Gastrocnemius medialis (tissue), 4 donors: Measurements from ENCODE around the gene ARHGAP6. TPM values are rescaled to one million over a fixed set of nuclear protein-coding genes. Genes with fewer than 3 reads are reported as not detected.

Experiments
- ATAC-seq, 2 donors: fragments of 150-250 bp; one replicate each; pipeline ENCODE4 v1.9.1; 2016
- DNase-seq, 2 donors: peaks; one replicate each; pipeline ENCODE4 v3.0.0-alpha.2; 2019
- H3K27ac ChIP-seq, 4 donors: fragments of 200-600 bp; sonication (generic); 1 replicate in 1 of 4; 2 replicates in 3 of 4; pipeline ENCODE4 v1.5.1; 2016 to 2018; ENCODE audit warnings: mild to moderate bottlenecking in 2 of 4, moderate library complexity in 1 of 4
- H3K27me3 ChIP-seq, 3 donors: fragments of 200-600 bp; sonication (generic) in 2 of 3; 1 replicate in 1 of 3; 2 replicates in 2 of 3; pipeline versions ENCODE4 v1.5.1 to v1.6.0; 2016 to 2019; ENCODE audit warnings: mild to moderate bottlenecking in 1 of 3, moderate library complexity in 1 of 3
- H3K36me3 ChIP-seq, 2 donors: fragments of 200-600 bp; sonication (generic) in 1 of 2; one replicate each; pipeline ENCODE4 v1.5.1; 2017 to 2018
- H3K4me1 ChIP-seq, 2 donors: fragments of 200-600 bp; sonication (generic) in 1 of 2; one replicate each; pipeline ENCODE4 v1.5.1; 2016 to 2017; ENCODE audit warnings: mild to moderate bottlenecking in 2 of 2
- H3K4me3 ChIP-seq, 4 donors: fragments of 200-600 bp; sonication (generic) in 3 of 4; 1 replicate in 1 of 4; 2 replicates in 3 of 4; pipeline ENCODE4 v1.5.1; 2016 to 2019; ENCODE audit warnings: mild to moderate bottlenecking in 2 of 4
- H3K9me3 ChIP-seq, 3 donors: fragments of 200-600 bp; sonication (generic) in 2 of 3; 1 replicate in 1 of 3; 2 replicates in 2 of 3; pipeline ENCODE4 v1.5.1; 2016 to 2019
- POLR2A ChIP-seq, 2 donors: fragments of 450-650 bp; IDR thresholded peaks; one replicate each; pipeline ENCODE4 v1.6.1; 2017; ENCODE audit warnings: antibody characterized with exemption in 2 of 2, mild to moderate bottlenecking in 2 of 2, moderate library complexity in 2 of 2
- in situ Hi-C, 4 donors: fragments of 200-750 bp; cut with MboI; loops; one replicate each; pipeline versions ENCODE4 v1.15.0 to v1.8.0; 2017; ENCODE audit warnings: low sequenced_read_pairs in 4 of 4
- intact Hi-C: fragments of 100-400 bp; cut with DNase I; formaldehyde crosslinking; loops from one replicate; pipeline ENCODE4 v1.15.1; 2023; ENCODE audit warnings: low total_unique reads
- total RNA-seq, 4 donors: library from RNA; depleted of rRNA; stranded (reverse); fragments of >200 nt; gene quantifications; one replicate each; pipeline versions ENCODE4 v1.1.0 to v1.2.3, GENCODE V29; 2016
- TF ChIP-seq, protein P1 (sequence below), 5 experiments: fragments of 450-650 bp in 3 of 5; fragments of 200-600 bp in 2 of 5; sonication (generic) in 2 of 5; IDR thresholded peaks in 4 of 5; conservative IDR thresholded peaks in 1 of 5; 1 replicate in 4 of 5; 2 replicates in 1 of 5; pipeline ENCODE4 v1.5.1; 2016 to 2019; ENCODE audit warnings: antibody characterized with exemption in 5 of 5, mild to moderate bottlenecking in 3 of 5, moderate library complexity in 3 of 5

ARHGAP6 gene
- total RNA-seq, 4 donors from 2014 or later, result 10.7 to 18.0 (median 14.9) TPM

DNA sequence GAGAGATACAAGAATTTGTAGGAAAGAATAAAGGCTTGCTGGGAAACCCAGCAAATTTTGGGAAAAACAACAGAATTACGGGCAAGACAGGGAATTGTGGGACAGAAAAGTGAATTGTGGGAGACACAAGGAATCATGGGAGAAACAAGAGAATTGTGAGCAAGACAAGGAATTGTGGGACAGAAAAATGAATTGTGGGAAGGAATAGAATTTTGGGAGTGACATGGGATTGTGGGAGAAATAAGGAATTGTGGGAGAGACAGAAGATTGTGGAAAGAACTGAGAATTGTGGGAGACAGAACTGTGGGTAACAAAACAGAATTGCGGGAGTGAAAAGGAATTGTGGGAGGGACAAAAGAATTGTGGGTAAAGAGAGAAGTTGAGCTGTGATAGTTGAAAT, 555.8 kb downstream of the ARHGAP6 start:
- no peaks in the 10 kb centered on the region for H3K9me3 ChIP-seq
- intact Hi-C loops, result loop anchor here (5.0 kb wide), 1 partner anchor 657 kb away; no protein-coding TSS in a partner anchor
- no peak for DNase-seq
- H3K27ac ChIP-seq, result no peak overlapping the region
- in situ Hi-C loops, result loop anchor here in 2 of 4 donors (25.0 kb wide), 1 partner anchor 923 kb away; no protein-coding TSS in a partner anchor
- no peaks in the 10 kb centered on the region for H3K27me3 ChIP-seq
- H3K36me3 ChIP-seq, result peaks cover 0 to 5% of the 10 kb centered on the region in 2 donors
- peaks cover 4 to 15% of the 10 kb centered on the region in 2 donors for H3K4me1 ChIP-seq
- TF ChIP-seq POLR2A (IDR thresholded peaks at IDR 0.05), result no peak
- TF ChIP-seq, protein P1, sequence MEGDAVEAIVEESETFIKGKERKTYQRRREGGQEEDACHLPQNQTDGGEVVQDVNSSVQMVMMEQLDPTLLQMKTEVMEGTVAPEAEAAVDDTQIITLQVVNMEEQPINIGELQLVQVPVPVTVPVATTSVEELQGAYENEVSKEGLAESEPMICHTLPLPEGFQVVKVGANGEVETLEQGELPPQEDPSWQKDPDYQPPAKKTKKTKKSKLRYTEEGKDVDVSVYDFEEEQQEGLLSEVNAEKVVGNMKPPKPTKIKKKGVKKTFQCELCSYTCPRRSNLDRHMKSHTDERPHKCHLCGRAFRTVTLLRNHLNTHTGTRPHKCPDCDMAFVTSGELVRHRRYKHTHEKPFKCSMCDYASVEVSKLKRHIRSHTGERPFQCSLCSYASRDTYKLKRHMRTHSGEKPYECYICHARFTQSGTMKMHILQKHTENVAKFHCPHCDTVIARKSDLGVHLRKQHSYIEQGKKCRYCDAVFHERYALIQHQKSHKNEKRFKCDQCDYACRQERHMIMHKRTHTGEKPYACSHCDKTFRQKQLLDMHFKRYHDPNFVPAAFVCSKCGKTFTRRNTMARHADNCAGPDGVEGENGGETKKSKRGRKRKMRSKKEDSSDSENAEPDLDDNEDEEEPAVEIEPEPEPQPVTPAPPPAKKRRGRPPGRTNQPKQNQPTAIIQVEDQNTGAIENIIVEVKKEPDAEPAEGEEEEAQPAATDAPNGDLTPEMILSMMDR (IDR thresholded peaks at IDR 0.05 in 4 of 5, conservative IDR thresholded peaks at IDR 0.05 in 1 of 5), result no peak
- ATAC-seq, result no peak
- no peak overlapping the region for H3K4me3 ChIP-seq

DNA sequence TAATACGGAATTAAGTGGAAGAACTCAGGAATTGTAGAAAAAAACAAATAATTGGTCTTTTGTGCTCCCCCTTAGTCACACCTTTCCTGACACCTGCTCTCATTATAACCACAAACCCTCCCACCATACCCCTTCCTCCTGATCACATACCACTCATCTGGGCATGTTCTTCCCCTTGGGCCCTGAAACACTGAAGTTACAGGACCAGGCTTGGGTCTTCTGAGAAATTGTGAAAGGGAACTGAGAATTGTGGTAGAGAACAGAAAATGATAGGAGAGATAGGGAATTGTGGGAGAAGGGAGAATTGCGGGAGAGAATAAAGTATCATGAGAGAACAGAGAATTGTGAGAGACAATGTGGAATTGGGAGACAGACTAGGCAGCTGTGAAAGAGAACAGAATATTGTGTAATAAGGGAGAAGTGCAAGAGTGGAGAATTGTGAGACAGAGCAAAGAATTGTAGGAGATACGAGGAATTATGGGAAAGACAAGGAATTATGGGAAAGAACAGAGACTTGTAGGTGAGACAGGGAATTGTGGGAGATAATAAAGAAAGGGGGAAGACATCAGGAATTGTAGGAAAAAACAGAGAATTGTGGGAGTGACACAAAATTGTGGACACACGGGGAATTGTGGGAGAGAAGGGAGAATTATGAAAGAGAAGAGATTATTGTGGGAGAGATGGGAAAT, 557.3 kb downstream of the ARHGAP6 start:
- no peak for TF ChIP-seq POLR2A (IDR thresholded peaks at IDR 0.05)
- TF ChIP-seq, protein P1 (IDR thresholded peaks at IDR 0.05 in 4 of 5, conservative IDR thresholded peaks at IDR 0.05 in 1 of 5), result no peak
- Histone ChIP-seq H3K36me3 (no peaks in the 10 kb centered on the region), H3K27me3 (no peaks in the 10 kb centered on the region), H3K4me3 (no peak overlapping the region), H3K4me1 (peaks cover 4 to 13% of the 10 kb centered on the region in 2 donors), H3K27ac (no peak overlapping the region), H3K9me3 (no peaks in the 10 kb centered on the region)
- ATAC-seq (no peak), DNase-seq (no peak)
- in situ Hi-C loops (loop anchor here in 2 of 4 donors (25.0 kb wide), 1 partner anchor 921 kb away; no protein-coding TSS in a partner anchor), intact Hi-C loops (no loop called here)

DNA sequence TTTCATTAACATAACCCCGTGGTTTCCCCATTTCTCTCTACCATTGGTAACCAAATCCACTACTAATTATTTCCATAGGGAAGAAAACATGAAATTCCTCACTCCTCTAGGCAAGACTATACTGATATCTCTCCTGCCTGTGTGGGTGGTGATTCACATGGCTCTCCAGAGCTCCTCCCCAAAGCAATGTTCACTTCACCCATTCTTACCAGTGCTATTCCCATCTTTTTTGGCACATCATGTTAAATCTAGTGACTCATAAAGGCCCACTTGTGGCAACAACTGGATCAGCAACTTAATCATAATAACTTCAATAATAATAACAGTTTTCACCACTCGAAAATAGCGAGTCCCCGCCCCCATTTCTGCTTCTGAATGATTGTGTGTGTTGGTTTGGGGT, 560.6 kb downstream of the ARHGAP6 start:
- in situ Hi-C loops (loop anchor here in 2 of 4 donors (25.0 kb wide), 1 partner anchor 918 kb away; no protein-coding TSS in a partner anchor), intact Hi-C loops (no loop called here)
- DNase-seq (no peak), ATAC-seq (no peak)
- no peak overlapping the region for H3K4me3 ChIP-seq
- H3K4me1 ChIP-seq, result no peaks in the 10 kb centered on the region
- H3K9me3 ChIP-seq, result no peaks in the 10 kb centered on the region
- no peak for TF ChIP-seq POLR2A (IDR thresholded peaks at IDR 0.05)
- TF ChIP-seq, protein P1 (IDR thresholded peaks at IDR 0.05 in 4 of 5, conservative IDR thresholded peaks at IDR 0.05 in 1 of 5), result no peak
- no peaks in the 10 kb centered on the region for H3K27me3 ChIP-seq
- H3K36me3 ChIP-seq, result no peaks in the 10 kb centered on the region
- no peak overlapping the region for H3K27ac ChIP-seq

GRCh38 chrX:11103751-11104150, 562.0 kb downstream of the ARHGAP6 start:
- TF ChIP-seq, protein P1 (IDR thresholded peaks at IDR 0.05 in 4 of 5, conservative IDR thresholded peaks at IDR 0.05 in 1 of 5), result no peak
- TF ChIP-seq POLR2A (IDR thresholded peaks at IDR 0.05), result no peak

More at GRCh38 chrX:11103751-11104150, 562.0 kb downstream of the ARHGAP6 start:
- in situ Hi-C loops, result loop anchor here in 2 of 4 donors (25.0 kb wide), 1 partner anchor 916 kb away; no protein-coding TSS in a partner anchor
- ATAC-seq (no peak), DNase-seq (no peak)
- Histone ChIP-seq H3K27me3 (no peaks in the 10 kb centered on the region), H3K4me3 (no peak overlapping the region), H3K27ac (no peak overlapping the region), H3K4me1 (no peaks in the 10 kb centered on the region), H3K9me3 (no peaks in the 10 kb centered on the region), H3K36me3 (no peaks in the 10 kb centered on the region)
- intact Hi-C loops, result no loop called here
